ENCODE measurements around the gene DNAJA3. TPM values are rescaled to one million over a fixed set of nuclear protein-coding genes. Genes with fewer than 3 reads are reported as not detected.
A peak's percentile ranks its signal among the peaks of the same experiment; 100 is the strongest.

DNAJA3 gene
- total and polyA plus RNA-seq, 8 donors: 29.0 to 53.5 (median 35.6) TPM

GRCh38 chr16:4468972-4469371 lies 43.3 kb downstream of the DNAJA3 start:
- no peaks in the 10 kb centered on the region for H3K9me3 ChIP-seq
- no peak overlapping the region for H3K27ac ChIP-seq
- H3K4me3 ChIP-seq: no peak overlapping the region
- DNase-seq (no peak), ATAC-seq (no peak)
- intact Hi-C loops (cut with DNase I): no loop called here
- H3K4me1 ChIP-seq: peaks cover 0 to 6% of the 10 kb centered on the region in 2 donors
- H3K27me3 ChIP-seq: no peaks in the 10 kb centered on the region
- TF ChIP-seq, protein P1, sequence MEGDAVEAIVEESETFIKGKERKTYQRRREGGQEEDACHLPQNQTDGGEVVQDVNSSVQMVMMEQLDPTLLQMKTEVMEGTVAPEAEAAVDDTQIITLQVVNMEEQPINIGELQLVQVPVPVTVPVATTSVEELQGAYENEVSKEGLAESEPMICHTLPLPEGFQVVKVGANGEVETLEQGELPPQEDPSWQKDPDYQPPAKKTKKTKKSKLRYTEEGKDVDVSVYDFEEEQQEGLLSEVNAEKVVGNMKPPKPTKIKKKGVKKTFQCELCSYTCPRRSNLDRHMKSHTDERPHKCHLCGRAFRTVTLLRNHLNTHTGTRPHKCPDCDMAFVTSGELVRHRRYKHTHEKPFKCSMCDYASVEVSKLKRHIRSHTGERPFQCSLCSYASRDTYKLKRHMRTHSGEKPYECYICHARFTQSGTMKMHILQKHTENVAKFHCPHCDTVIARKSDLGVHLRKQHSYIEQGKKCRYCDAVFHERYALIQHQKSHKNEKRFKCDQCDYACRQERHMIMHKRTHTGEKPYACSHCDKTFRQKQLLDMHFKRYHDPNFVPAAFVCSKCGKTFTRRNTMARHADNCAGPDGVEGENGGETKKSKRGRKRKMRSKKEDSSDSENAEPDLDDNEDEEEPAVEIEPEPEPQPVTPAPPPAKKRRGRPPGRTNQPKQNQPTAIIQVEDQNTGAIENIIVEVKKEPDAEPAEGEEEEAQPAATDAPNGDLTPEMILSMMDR (IDR thresholded peaks at IDR 0.05): no peak
- peaks cover 0 to 60% of the 10 kb centered on the region in 2 donors for H3K36me3 ChIP-seq

- Histone ChIP-seq H3K27me3 (no peaks in the 10 kb centered on the region), H3K9me3 (no peaks in the 10 kb centered on the region)
- intact Hi-C loops (cut with DNase I): no loop called here
Observed at GRCh38 chr16:4471869-4472268, 46.2 kb downstream of the DNAJA3 start.

GRCh38 chr16:4472880-4473279 lies 47.2 kb downstream of the DNAJA3 start:
- TF ChIP-seq, protein P1 (IDR thresholded peaks at IDR 0.05): no peak
- H3K4me3 ChIP-seq: no peak overlapping the region
- ATAC-seq (no peak), DNase-seq (no peak)
- no peak overlapping the region for H3K27ac ChIP-seq
- no peaks in the 10 kb centered on the region for H3K9me3 ChIP-seq
- H3K27me3 ChIP-seq: no peaks in the 10 kb centered on the region
- intact Hi-C loops (cut with DNase I): no loop called here
- peaks cover 0 to 21% of the 10 kb centered on the region in 2 donors for H3K36me3 ChIP-seq
- peaks cover 5 to 36% of the 10 kb centered on the region in 2 donors for H3K4me1 ChIP-seq

More at GRCh38 chr16:4471869-4472268, 46.2 kb downstream of the DNAJA3 start:
- H3K4me1 ChIP-seq: peaks cover 0 to 26% of the 10 kb centered on the region in 2 donors
- TF ChIP-seq, protein P1 (IDR thresholded peaks at IDR 0.05): no peak
- H3K27ac ChIP-seq: no peak overlapping the region
- ATAC-seq (no peak), DNase-seq (no peak)
- no peak overlapping the region for H3K4me3 ChIP-seq
- peaks cover 0 to 31% of the 10 kb centered on the region in 2 donors for H3K36me3 ChIP-seq

DNA sequence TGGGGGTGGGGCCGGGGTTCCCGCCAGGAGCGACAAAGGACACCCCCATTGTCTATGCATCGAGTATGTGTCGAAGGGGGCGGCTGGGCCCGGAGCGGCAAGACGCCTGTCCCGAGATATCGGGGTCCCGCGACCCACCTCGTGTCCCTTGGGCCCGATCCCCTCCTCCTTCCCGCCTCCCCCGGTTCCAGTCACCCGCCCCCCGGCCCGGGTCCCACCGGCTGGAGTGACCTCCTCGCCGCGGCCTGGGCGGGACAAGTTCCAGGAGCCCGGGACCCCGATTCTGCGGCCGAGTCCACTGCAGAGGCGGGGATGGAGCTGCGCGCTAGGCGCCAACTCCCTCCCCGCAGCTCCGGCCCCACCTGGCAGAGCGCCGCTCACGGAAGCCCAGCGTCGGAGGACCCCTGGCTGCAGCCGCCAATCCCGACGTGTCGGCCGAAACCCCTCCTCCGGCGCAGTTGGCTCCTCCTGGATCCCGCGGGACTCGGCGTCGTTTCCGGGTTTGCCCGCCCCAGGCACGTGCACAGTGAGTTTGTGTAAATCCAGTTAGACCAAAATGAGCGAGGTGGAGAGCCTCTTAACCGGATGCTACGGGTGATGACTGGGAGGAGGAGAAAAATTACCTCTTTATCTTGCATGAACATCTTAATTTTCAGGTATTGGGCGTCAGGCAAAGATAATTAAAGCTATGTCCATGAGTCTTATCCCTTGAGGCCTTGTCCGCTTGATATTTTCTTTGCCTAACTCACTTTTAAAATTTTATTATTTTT lies 48.7 kb downstream of the DNAJA3 start, which contains the start of gene NMRAL1:
Gene NMRAL1, minus strand, starts transcription at position 434 of the 770 bp plus-strand sequence. CDS start 493 bp downstream, outside the sequence.
- Histone ChIP-seq H3K4me1 (peaks cover 5 to 51% of the 10 kb centered on the region in 2 donors), H3K4me3 (peak within 1 kb of the TSS; percentile 61 to 67), H3K27ac (peak within 1 kb of the TSS; percentile 2 to 77), H3K36me3 (peaks cover 0 to 8% of the 10 kb centered on the region in 2 donors), H3K9me3 (no peaks in the 10 kb centered on the region), H3K27me3 (no peaks in the 10 kb centered on the region)
- intact Hi-C loops (cut with DNase I): no loop called here
- DNase-seq: peak; percentile 86 to 95 (median 92)
- TF ChIP-seq, protein P1 (IDR thresholded peaks at IDR 0.05): no peak
- ATAC-seq: peak; percentile 65
